ENCODE measurements around the gene TNFAIP8.

GRCh38 chr5:119328753-119329602 lies 26.8 kb upstream of the TNFAIP8 start:
- TF ChIP-seq MBNL3 (CRISPR knock-in tag; conservative IDR thresholded peaks at IDR 0.05), result no peak
- TF ChIP-seq TCF12 (IDR thresholded peaks at IDR 0.05), result no peak
- TF ChIP-seq TCF12 (CRISPR knock-in tag; IDR thresholded peaks at IDR 0.05), result no peak
- TF ChIP-seq POLR2AphosphoS2 (IDR thresholded peaks at IDR 0.05; ENCODE audit: low read depth, low read length), result no peak
- no peak for TF ChIP-seq ATF3 (CRISPR knock-in tag; IDR thresholded peaks at IDR 0.05)
- no peak for TF ChIP-seq NR2F1 (CRISPR knock-in tag; IDR thresholded peaks at IDR 0.05)
- no peak for TF ChIP-seq CTCF (CRISPR knock-in tag; IDR thresholded peaks at IDR 0.05)
- TF ChIP-seq ZKSCAN1 (IDR thresholded peaks at IDR 0.05; ENCODE audit: low read length), result no peak
- TF ChIP-seq NPAS2 (CRISPR knock-in tag; IDR thresholded peaks at IDR 0.05; ENCODE audit: borderline replicate concordance), result no peak
- no peak for TF ChIP-seq HMGA1 (CRISPR knock-in tag; conservative IDR thresholded peaks at IDR 0.05)
- TF ChIP-seq TP53 (CRISPR knock-in tag; conservative IDR thresholded peaks at IDR 0.05), result no peak

Data from HepG2 (cell line).